ENCODE measurements around the gene DCLK2.

DNA sequence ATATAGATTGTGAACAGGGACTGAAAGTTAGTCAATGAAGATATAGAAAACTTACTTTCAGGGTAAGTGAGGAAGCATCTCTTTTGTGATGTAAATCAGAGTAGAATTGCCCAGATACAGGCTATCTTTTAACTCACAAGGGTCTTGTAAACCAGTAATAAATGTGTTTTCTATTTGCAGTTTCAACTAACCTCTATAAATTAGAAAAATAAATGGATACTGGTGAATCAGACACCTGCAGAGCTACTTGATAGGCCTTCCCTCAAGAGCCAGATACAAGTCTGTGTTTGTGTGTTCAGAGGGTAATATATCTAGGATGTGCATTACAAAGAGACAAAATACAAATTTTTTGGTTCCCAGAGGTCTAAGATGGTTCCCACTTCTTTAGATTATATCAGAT, 82.9 kb downstream of the DCLK2 start:
- TF ChIP-seq, protein P1, sequence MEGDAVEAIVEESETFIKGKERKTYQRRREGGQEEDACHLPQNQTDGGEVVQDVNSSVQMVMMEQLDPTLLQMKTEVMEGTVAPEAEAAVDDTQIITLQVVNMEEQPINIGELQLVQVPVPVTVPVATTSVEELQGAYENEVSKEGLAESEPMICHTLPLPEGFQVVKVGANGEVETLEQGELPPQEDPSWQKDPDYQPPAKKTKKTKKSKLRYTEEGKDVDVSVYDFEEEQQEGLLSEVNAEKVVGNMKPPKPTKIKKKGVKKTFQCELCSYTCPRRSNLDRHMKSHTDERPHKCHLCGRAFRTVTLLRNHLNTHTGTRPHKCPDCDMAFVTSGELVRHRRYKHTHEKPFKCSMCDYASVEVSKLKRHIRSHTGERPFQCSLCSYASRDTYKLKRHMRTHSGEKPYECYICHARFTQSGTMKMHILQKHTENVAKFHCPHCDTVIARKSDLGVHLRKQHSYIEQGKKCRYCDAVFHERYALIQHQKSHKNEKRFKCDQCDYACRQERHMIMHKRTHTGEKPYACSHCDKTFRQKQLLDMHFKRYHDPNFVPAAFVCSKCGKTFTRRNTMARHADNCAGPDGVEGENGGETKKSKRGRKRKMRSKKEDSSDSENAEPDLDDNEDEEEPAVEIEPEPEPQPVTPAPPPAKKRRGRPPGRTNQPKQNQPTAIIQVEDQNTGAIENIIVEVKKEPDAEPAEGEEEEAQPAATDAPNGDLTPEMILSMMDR (IDR thresholded peaks at IDR 0.05) = no peak
- TF ChIP-seq POLR2A (IDR thresholded peaks at IDR 0.05) = no peak
- no peak for TF ChIP-seq POLR2AphosphoS5 (IDR thresholded peaks at IDR 0.05)
